ENCODE data around the gene ADCY9. TPM values are rescaled to one million over a fixed set of nuclear protein-coding genes. Genes with fewer than 3 reads are reported as not detected.
"Not testable (repeated sequence)": the region's sequence is repeated elsewhere in the genome, so short reads cannot be mapped to it uniquely, and the experiment has no call there.

The ADCY9 gene
- total RNA-seq, 1 donor from 2014 or later = 13.1 TPM

DNA sequence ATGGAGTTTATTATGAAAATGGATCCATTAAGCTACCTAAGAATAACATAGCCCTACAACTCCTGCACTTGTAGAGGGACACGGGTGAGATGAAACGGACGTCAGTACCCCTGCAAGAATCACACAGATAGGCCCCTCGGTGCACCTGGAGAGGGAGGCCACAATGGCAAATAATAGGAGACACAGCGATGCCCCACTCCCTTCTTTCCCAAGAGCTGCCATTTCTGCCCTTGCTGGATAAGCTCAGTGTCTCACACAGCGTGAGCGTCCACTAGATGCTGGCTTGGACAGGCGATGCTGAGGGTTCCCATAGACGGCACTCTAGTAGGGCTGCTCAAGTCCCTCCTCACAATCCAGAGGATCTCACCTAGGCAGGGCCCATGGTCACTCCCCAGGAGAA, 67.8 kb downstream of the ADCY9 start:
- peaks cover 1% of the 10 kb centered on the region for H3K36me3 Mint-ChIP-seq
- DNase-seq (ENCODE audit: low spot score in 2 of 2, unreplicated experiment in 2 of 2) = no peak
- no peak overlapping the region for H3K4me3 Mint-ChIP-seq
- H3K9me3 Mint-ChIP-seq = peaks cover 3% of the 10 kb centered on the region
- H3K4me1 Mint-ChIP-seq = peaks cover 26% of the 10 kb centered on the region
- TF ChIP-seq, protein P1, sequence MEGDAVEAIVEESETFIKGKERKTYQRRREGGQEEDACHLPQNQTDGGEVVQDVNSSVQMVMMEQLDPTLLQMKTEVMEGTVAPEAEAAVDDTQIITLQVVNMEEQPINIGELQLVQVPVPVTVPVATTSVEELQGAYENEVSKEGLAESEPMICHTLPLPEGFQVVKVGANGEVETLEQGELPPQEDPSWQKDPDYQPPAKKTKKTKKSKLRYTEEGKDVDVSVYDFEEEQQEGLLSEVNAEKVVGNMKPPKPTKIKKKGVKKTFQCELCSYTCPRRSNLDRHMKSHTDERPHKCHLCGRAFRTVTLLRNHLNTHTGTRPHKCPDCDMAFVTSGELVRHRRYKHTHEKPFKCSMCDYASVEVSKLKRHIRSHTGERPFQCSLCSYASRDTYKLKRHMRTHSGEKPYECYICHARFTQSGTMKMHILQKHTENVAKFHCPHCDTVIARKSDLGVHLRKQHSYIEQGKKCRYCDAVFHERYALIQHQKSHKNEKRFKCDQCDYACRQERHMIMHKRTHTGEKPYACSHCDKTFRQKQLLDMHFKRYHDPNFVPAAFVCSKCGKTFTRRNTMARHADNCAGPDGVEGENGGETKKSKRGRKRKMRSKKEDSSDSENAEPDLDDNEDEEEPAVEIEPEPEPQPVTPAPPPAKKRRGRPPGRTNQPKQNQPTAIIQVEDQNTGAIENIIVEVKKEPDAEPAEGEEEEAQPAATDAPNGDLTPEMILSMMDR (IDR thresholded peaks at IDR 0.05; ENCODE audit: unreplicated experiment) = no peak
- H3K27ac Mint-ChIP-seq = peak overlapping the region; percentile 1
- H3K27me3 Mint-ChIP-seq (ENCODE audit: low read depth) = no peaks in the 10 kb centered on the region

DNA sequence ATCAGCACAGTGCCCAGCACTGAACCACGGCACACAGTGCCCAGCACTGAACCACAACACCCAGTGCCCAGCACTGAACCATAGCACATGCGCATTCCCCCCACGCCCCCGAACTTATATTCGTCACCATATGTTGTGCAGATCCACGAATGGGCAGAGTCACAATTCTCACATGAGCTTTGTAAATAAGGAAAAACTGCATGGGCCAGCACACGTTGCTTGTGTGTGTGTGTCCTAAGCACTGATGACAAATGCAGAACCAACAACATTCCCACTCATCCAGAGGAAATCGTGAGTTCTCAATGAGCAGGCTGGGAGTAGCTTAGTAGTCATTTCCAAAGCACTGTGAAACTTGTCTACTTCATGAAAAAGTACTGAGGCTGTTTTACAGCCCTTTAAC, 70.0 kb downstream of the ADCY9 start:
- Mint-ChIP-seq H3K4me3 (no peak overlapping the region), H3K4me1 (peaks cover 16% of the 10 kb centered on the region), H3K27ac (no peak overlapping the region), H3K36me3 (peaks cover 1% of the 10 kb centered on the region), H3K9me3 (peaks cover 3% of the 10 kb centered on the region), H3K27me3 (ENCODE audit: low read depth) (no peaks in the 10 kb centered on the region)
- no peak for DNase-seq (ENCODE audit: low spot score in 2 of 2, unreplicated experiment in 2 of 2)
- TF ChIP-seq, protein P1 (IDR thresholded peaks at IDR 0.05; ENCODE audit: unreplicated experiment) = no peak

DNA sequence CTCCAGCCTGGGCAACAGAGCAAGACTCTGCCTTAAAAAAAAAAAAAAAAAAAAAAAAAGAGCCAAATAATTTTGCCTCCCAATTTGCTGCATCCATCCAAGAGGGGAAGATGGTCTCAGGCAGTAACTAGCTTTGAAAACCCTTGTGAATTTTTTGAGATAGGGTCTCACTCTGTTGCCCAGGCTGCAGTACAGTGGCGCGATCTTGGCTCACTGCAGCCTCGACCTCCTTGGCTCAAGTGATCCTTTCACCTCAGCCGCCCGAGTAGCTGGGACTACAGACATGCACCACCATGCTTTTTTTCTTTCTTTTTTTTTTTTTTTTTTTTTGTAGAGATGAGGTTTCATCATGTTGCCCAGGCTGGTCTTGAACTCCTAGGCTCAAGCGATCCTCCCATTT, 70.7 kb downstream of the ADCY9 start:
- H3K36me3 Mint-ChIP-seq; H3K27me3 Mint-ChIP-seq (ENCODE audit: low read depth); H3K27ac Mint-ChIP-seq; H3K4me3 Mint-ChIP-seq; H3K9me3 Mint-ChIP-seq; DNase-seq (ENCODE audit: low spot score in 2 of 2, unreplicated experiment in 2 of 2): not testable (repeated sequence)
- peaks cover 16% of the 10 kb centered on the region for H3K4me1 Mint-ChIP-seq

DNA sequence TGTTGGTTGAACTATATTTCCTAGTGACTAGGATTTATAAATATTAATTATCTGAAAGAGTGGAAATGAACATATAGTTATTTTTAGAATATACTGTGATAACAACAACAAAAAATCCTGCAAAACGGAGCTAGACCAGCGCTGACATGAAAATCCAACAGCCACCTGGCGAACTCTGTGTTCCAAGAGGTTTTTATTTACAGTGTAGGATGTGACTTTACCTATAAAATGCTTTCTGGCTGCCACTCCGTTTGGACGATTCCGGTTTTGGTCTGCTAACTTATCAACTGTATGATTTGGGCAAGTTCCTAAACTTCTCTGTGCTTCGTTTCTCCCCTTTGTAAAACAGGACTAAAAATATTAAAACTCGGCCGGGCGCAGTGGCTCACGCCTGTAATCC, 73.7 kb downstream of the ADCY9 start:
- Mint-ChIP-seq H3K27me3 (ENCODE audit: low read depth) (no peaks in the 10 kb centered on the region), H3K9me3 (no peaks in the 10 kb centered on the region), H3K27ac (no peak overlapping the region), H3K4me1 (peaks cover 13% of the 10 kb centered on the region), H3K36me3 (no peaks in the 10 kb centered on the region), H3K4me3 (no peak overlapping the region)
- DNase-seq (ENCODE audit: low spot score in 2 of 2, unreplicated experiment in 2 of 2) = no peak
- TF ChIP-seq, protein P1 (IDR thresholded peaks at IDR 0.05; ENCODE audit: unreplicated experiment) = no peak

DNA sequence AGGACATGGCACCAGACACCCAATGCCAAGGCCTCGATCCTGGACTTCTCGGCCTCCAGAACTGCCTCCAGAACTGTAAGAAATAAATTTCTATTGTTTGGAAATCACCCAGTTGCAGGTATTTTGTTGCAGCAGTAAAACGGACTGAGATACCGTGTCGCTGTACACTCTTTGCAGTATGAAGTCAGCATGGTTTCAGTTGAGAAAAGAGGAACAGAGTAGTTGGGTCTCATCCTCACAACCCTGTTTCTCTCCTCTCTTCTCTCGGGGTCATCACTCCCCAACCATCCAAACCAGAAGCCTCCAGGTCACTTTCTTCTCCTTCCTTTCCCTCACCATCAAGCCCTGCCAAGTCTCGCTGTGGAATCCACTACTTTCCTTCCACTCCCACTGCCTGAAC, 77.8 kb downstream of the ADCY9 start:
- TF ChIP-seq, protein P1 (IDR thresholded peaks at IDR 0.05; ENCODE audit: unreplicated experiment) = no peak
- H3K27ac Mint-ChIP-seq = no peak overlapping the region
- H3K4me1 Mint-ChIP-seq = peaks cover 3% of the 10 kb centered on the region
- DNase-seq (ENCODE audit: low spot score in 2 of 2, unreplicated experiment in 2 of 2) = no peak
- H3K4me3 Mint-ChIP-seq = no peak overlapping the region
- H3K36me3 Mint-ChIP-seq = no peaks in the 10 kb centered on the region
- H3K9me3 Mint-ChIP-seq = no peaks in the 10 kb centered on the region
- H3K27me3 Mint-ChIP-seq (ENCODE audit: low read depth) = no peaks in the 10 kb centered on the region

DNA sequence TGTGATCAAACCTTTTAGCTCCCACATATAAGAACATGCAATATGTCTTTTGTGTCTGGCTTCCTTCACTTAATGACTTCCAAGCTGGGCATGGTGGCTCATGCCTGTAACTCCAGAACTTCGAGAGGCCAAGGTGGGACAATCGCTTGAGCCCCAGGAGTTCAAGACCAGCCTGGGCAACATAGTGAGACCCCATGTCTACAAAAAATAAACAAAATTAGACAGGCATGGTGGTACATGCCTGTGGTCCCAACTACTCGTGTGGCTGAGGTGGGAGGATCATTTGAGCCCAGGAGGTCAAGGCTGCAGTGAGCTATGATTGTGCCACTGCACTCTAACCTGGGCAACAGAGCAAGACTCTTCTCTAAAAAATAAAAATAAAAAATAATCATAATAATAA, 79.3 kb downstream of the ADCY9 start:
- not testable (repeated sequence) for H3K4me3 Mint-ChIP-seq; H3K9me3 Mint-ChIP-seq; DNase-seq (ENCODE audit: low spot score in 2 of 2, unreplicated experiment in 2 of 2); H3K27ac Mint-ChIP-seq; H3K27me3 Mint-ChIP-seq (ENCODE audit: low read depth); H3K36me3 Mint-ChIP-seq; H3K4me1 Mint-ChIP-seq

DNA sequence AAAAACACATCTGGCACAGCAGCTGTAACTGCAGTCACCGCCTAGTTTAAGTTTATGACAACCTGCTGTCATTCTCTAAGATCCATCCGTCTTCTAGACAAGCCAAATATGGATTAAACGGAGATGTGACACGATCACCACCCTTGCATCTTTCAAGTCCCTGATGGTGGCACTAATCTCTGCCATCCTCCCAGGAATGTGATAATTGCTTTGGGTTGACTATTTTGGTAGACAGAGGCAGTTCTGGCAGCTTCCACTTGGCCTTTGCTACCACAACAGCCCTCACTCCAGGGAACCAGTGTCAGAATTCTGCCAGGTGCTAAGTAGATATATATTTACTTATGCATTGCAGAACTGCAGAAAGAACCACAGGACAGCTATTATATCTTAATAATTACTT, 81.3 kb downstream of the ADCY9 start:
- DNase-seq (ENCODE audit: low spot score in 2 of 2, unreplicated experiment in 2 of 2) = no peak
- Mint-ChIP-seq H3K4me1 (peaks cover 3% of the 10 kb centered on the region), H3K27me3 (ENCODE audit: low read depth) (no peaks in the 10 kb centered on the region), H3K9me3 (no peaks in the 10 kb centered on the region), H3K27ac (no peak overlapping the region), H3K4me3 (no peak overlapping the region), H3K36me3 (no peaks in the 10 kb centered on the region)
- TF ChIP-seq, protein P1 (IDR thresholded peaks at IDR 0.05; ENCODE audit: unreplicated experiment) = no peak
